ENCODE results near the gene WDR4. TPM values are rescaled to one million over a fixed set of nuclear protein-coding genes. Genes with fewer than 3 reads are reported as not detected.

WDR4 gene
- total RNA-seq, 2 donors from 2014 or later: 8.0 to 37.9 TPM

DNA sequence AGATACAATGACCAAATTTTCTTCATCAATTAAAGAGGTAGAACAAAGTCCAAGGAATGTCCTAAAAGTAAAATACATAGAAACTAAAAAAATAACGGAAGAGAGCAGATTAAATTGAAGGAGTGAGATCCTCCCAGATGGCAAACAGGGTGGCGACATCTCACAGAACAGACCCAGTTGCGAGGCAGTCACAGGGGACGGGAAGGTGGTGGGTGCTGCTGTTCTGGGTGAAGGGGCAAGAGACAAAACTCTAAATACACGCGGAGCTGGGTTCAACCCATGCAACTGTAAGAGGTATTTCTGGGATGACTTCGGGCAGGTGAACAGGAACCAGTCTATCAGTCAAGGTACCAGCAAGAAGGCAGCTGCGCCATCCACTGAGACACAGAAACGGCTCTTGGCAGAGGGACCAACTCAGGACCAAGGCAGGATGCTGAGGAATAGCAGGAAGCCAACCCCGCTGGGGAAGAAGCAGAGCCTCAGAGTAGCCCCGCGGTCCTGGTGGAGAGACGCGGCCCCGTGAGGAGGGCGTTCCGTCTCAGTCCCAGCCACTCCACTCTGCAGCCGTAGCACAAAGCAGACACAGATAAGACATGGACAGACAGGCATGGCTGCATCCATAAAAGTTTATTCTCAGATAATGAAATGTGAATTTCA is 32.2 kb downstream of the WDR4 start:
- DNase-seq (peak in 2 of 4 donors; percentile 4 to 9), ATAC-seq (no peak)
- 81 to 83% methylated on average over 17 to 18 of the region's 18 CpGs for WGBS, 2 donors
- TF ChIP-seq POLR2A (IDR thresholded peaks at IDR 0.05): no peak
- TF ChIP-seq, protein P1, sequence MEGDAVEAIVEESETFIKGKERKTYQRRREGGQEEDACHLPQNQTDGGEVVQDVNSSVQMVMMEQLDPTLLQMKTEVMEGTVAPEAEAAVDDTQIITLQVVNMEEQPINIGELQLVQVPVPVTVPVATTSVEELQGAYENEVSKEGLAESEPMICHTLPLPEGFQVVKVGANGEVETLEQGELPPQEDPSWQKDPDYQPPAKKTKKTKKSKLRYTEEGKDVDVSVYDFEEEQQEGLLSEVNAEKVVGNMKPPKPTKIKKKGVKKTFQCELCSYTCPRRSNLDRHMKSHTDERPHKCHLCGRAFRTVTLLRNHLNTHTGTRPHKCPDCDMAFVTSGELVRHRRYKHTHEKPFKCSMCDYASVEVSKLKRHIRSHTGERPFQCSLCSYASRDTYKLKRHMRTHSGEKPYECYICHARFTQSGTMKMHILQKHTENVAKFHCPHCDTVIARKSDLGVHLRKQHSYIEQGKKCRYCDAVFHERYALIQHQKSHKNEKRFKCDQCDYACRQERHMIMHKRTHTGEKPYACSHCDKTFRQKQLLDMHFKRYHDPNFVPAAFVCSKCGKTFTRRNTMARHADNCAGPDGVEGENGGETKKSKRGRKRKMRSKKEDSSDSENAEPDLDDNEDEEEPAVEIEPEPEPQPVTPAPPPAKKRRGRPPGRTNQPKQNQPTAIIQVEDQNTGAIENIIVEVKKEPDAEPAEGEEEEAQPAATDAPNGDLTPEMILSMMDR (IDR thresholded peaks at IDR 0.05): no peak
- no peak overlapping the region for H3K4me3 ChIP-seq
- no peak overlapping the region for H3K27ac ChIP-seq
- H3K9me3 ChIP-seq: no peaks in the 10 kb centered on the region
- intact Hi-C loops (cut with DNase I): no loop called here
- H3K27me3 ChIP-seq: no peaks in the 10 kb centered on the region
- peaks cover 6 to 23% of the 10 kb centered on the region in 2 donors for H3K36me3 ChIP-seq (replicated peaks in 1 of 2; ENCODE audit: insufficient read depth in 1 of 2, low read depth in 2 of 2)
- H3K4me1 ChIP-seq: no peaks in the 10 kb centered on the region

DNA sequence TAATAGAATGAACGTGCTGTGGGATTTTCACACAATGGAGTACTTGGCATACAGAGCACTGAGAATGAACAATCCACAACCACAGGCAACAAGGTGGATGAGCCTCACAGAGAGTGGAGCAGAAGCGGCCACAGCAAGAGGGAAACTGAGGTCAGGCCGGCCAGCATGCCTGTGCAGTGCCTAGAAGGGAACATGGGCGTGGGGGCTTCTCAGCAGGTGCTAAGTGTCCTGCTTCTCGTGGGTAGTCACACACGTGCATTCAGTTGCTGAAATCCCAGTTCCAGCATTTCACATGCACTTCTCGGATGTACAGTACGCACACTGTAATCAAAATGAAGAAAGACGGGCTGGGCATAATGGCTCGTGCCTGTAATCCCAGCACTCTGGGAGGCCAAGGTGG is 33.1 kb downstream of the WDR4 start:
- no peaks in the 10 kb centered on the region for H3K27me3 ChIP-seq
- intact Hi-C loops (cut with DNase I): no loop called here
- no peak overlapping the region for H3K27ac ChIP-seq
- TF ChIP-seq, protein P1 (IDR thresholded peaks at IDR 0.05): no peak
- TF ChIP-seq POLR2A (IDR thresholded peaks at IDR 0.05): no peak
- 91 to 93% methylated on average over 10 of the region's 10 CpGs for WGBS, 2 donors
- H3K9me3 ChIP-seq: no peaks in the 10 kb centered on the region
- ATAC-seq (no peak), DNase-seq (peak in 1 of 4 donors; percentile 5)
- H3K36me3 ChIP-seq (replicated peaks in 1 of 2; ENCODE audit: insufficient read depth in 1 of 2, low read depth in 2 of 2): peaks cover 6 to 22% of the 10 kb centered on the region in 2 donors
- H3K4me3 ChIP-seq: no peak overlapping the region
- no peaks in the 10 kb centered on the region for H3K4me1 ChIP-seq

DNA sequence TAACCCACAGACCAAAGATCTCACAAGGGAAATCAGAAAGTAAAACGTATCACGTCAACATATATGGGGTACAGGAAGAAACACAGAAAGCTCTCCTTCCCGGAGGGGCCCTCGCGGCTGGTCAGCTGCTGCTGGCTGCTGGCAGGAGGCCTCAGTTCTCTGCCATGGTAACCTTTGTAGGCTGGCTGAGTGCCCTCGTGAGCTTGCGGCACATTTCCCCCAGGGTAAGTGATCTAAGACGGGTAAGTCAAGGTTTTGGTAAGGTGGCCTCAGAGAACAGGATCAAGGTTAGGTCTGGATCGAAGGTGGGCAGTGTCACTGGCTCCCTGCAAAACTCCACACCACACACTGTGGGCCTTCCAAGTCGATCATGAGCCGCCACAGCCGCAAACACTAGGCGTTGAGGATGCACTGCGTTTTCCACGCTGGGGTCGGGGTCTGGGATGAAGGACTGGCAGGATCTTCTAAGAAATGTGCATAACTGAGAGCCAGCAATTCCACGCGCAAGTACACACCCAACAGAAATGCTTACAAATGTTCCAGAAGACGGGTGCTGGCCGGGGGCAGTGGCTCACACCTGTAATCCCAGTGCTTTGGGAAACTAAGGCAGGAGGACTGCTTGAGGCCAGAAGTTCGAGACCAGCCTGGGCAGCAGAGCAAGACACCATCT is 33.9 kb downstream of the WDR4 start:
- H3K4me1 ChIP-seq: no peaks in the 10 kb centered on the region
- intact Hi-C loops (cut with DNase I): no loop called here
- no peak for TF ChIP-seq POLR2A (IDR thresholded peaks at IDR 0.05)
- TF ChIP-seq, protein P1 (IDR thresholded peaks at IDR 0.05): no peak
- 71 to 78% methylated on average over 14 to 21 of the region's 21 CpGs for WGBS, 2 donors
- peak overlapping the region in 1 of 4 donors; percentile 71 for H3K27ac ChIP-seq
- H3K4me3 ChIP-seq: no peak overlapping the region
- ATAC-seq (peak; percentile 12), DNase-seq (peak; percentile 12 to 69 (median 62))
- no peaks in the 10 kb centered on the region for H3K9me3 ChIP-seq
- peaks cover 6 to 28% of the 10 kb centered on the region in 2 donors for H3K36me3 ChIP-seq (replicated peaks in 1 of 2; ENCODE audit: insufficient read depth in 1 of 2, low read depth in 2 of 2)
- H3K27me3 ChIP-seq: no peaks in the 10 kb centered on the region

DNA sequence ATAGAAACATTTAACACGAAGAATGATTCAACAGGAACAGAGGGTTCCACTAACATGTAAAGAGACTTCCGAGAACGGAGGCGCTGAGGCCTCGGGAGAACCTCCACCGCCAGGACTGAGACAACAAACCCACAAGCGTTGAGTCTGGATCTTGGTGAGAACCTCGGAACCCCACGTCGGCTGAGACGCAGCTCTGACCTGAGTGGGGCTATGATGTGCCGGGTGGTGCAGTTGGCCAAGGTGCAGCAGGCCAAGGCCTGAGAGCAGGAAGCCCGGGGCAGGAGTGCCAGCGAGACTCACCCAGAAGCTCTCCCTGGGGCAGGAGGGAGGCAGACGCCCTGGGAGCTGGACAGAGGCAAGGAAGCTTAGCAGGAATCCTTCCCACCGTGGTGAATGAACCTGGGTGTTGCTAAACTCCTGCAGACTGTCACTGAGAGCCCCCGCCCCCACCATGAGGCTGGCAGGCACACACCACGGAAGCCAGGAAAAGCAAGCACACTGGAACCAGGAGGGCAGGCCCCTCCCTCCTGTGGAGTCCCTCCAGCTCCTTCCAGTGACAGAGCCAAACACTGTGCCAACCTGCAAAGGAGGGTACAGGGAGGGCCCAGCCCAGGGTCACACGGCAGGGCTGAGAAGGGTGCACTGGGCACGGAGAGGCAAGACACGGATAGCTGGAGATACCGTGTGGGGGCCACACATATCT is 34.8 kb downstream of the WDR4 start:
- Histone ChIP-seq H3K27me3 (no peaks in the 10 kb centered on the region), H3K4me3 (no peak overlapping the region), H3K9me3 (no peaks in the 10 kb centered on the region), H3K4me1 (no peaks in the 10 kb centered on the region), H3K36me3 (replicated peaks in 1 of 2; ENCODE audit: insufficient read depth in 1 of 2, low read depth in 2 of 2) (peaks cover 6 to 28% of the 10 kb centered on the region in 2 donors), H3K27ac (peak overlapping the region in 1 of 4 donors; percentile 71)
- TF ChIP-seq, protein P1 (IDR thresholded peaks at IDR 0.05): no peak
- TF ChIP-seq POLR2A (IDR thresholded peaks at IDR 0.05): no peak
- ATAC-seq (no peak), DNase-seq (peak; percentile 10 to 82 (median 70))
- intact Hi-C loops (cut with DNase I): no loop called here
- 51 to 81% methylated on average over 11 to 22 of the region's 22 CpGs for WGBS, 2 donors
